Measurements from ENCODE around the gene COL11A2.
A peak's percentile ranks its signal among the peaks of the same experiment; 100 is the strongest.
"Not testable (repeated sequence)": the region's sequence is repeated elsewhere in the genome, so short reads cannot be mapped to it uniquely, and the experiment has no call there.

The COL11A2 gene

GRCh38 chr6:33170176-33171015 lies 21.9 kb downstream of the COL11A2 start:
- no peak for DNase-seq

- DNase-seq = no peak
Measured at GRCh38 chr6:33169291-33170175, 22.7 kb downstream of the COL11A2 start.

- no peak for DNase-seq
Measured at GRCh38 chr6:33168639-33169038, 23.6 kb downstream of the COL11A2 start.

GRCh38 chr6:33168284-33168601 lies 24.0 kb downstream of the COL11A2 start:
- DNase-seq = no peak

GRCh38 chr6:33167374-33168283 lies 24.6 kb downstream of the COL11A2 start:
- no peak for DNase-seq

GRCh38 chr6:33166811-33167210 lies 25.5 kb downstream of the COL11A2 start:
- no peak for DNase-seq

- DNase-seq = no peak
Measured at GRCh38 chr6:33166363-33166762, 25.9 kb downstream of the COL11A2 start.

- DNase-seq = no peak
Measured at GRCh38 chr6:33165581-33166258, 26.5 kb downstream of the COL11A2 start.

- no peak for DNase-seq
Measured at GRCh38 chr6:33164665-33165373, 27.4 kb downstream of the COL11A2 start.

GRCh38 chr6:33164176-33164575 lies 28.1 kb downstream of the COL11A2 start:
- no peak for DNase-seq

- no peak for DNase-seq
Measured at GRCh38 chr6:33163540-33163939, 28.7 kb downstream of the COL11A2 start.

GRCh38 chr6:33161354-33162331 lies 30.6 kb downstream of the COL11A2 start:
- peak; percentile 17 for DNase-seq

- DNase-seq = no peak
Measured at GRCh38 chr6:33160728-33161344, 31.4 kb downstream of the COL11A2 start.

GRCh38 chr6:33160096-33160495 lies 32.2 kb downstream of the COL11A2 start:
- DNase-seq = no peak

- DNase-seq = no peak
Measured at GRCh38 chr6:33156964-33157363, 35.3 kb downstream of the COL11A2 start.

- no peak for DNase-seq
Measured at GRCh38 chr6:33156561-33156960, 35.7 kb downstream of the COL11A2 start.

- DNase-seq = no peak
Measured at GRCh38 chr6:33154349-33154748, 37.9 kb downstream of the COL11A2 start.

GRCh38 chr6:33151050-33151449 lies 41.2 kb downstream of the COL11A2 start:
- no peak for DNase-seq

GRCh38 chr6:33150560-33150959 lies 41.7 kb downstream of the COL11A2 start:
- DNase-seq = not testable (repeated sequence)

Measured in NCI-H2029 (cell line).